Astrocyte of the hippocampus (primary cell): Measurements from ENCODE around the gene LAMB1.
"Not testable (repeated sequence)": the region's sequence is repeated elsewhere in the genome, so short reads cannot be mapped to it uniquely, and the experiment has no call there.

ENCODE experiments used
- DNase-seq: peaks from one replicate; pipeline ENCODE4 v3.0.0; 2011; ENCODE audit warnings: low read depth, low spot score

Gene LAMB1

DNA sequence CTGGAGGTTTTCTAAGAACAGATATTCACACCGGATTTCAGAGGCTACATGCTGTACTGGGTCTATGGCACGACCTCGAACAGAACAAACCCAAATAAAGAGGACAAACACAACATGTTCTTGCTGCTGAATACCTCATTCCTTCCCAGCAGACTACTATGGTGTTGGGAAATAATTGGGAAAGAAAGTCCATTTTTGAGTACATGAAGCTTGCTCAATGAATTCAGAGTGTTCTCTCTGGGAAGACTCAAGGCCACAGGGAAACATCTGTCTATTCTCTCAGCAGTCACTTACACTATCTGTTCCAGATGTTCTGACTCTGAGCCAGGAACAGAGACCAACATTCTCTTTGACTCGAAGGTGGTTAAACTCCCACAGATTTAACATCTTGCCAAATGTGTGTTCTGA, 30.9 kb downstream of the LAMB1 start:
- no peak for DNase-seq

DNA sequence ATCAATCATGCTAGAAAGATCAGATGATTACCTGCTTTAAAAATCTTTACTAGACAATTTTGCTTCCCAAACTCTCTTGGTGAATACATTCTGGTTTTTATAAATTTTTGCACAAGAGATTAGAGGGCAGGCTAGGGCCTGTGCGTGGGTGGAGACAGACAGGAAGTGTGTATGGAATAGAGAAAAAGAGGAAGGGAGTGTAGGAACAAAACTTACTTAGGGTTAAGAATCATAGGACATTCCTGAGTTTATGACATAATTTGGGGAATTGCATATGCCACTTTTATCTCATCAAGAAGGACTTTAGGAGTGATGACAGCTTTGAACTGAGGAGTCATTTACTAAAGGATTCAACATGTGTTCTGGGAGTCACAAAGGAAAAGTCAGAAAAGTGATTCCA, 31.3 kb downstream of the LAMB1 start:
- no peak for DNase-seq

DNA sequence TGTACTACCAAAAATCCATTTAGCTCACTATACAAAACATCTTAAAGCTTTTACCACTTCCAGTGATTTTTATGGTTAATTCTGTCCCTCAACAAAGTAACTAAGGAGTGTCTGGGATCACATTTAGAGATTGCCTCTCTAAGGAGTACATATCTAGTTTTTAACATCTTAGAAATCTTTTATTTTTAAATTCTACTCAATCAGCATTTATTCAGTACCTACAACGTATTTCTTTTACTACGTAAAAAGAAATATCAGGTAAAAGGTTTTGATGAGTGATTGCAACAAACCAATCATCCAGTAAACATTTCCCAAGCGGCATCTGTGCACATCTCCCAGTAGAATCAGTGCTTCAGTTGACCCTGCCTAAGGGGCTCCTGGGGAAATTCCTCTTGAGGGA, 31.9 kb downstream of the LAMB1 start:
- no peak for DNase-seq

DNA sequence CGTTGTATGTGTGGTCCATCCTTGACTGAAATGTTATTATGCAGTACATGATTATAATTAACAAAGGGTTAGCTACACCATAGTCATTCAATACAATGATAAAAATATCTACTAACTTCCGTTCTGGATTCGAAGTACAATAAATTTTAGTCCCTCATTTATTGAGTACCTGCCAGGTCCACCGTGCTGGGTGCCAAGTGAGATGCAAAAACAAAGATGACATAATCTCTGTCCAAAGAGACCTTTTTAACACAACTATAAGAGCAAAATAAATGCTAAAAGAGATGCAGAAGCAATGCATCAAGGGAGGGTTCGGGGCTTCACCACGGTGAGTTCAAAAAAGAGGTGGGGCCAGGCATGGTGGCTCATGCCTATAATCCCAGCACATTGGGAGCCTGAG, 33.1 kb downstream of the LAMB1 start:
- no peak for DNase-seq

GRCh38 chr7:107968449-107968848, 34.5 kb downstream of the LAMB1 start:
- DNase-seq = no peak

DNA sequence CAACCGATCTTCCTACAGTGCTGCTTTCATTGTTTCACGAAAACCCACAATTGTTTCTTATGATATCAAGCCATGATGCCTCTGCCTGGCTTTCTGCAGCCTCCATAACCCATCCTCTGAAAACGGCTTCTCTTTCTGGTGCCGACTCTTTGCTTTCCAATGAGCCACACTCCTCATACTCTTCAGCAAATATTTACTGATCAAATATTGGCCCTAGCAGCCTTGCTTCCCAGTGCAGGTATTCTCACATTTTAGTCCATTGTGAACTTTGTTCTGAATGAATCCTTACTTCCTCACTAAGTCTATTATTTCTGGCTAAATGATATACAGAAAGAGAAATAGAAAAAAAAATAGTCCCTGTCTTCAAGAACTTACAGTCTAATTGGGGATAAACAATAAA, 35.5 kb downstream of the LAMB1 start:
- no peak for DNase-seq

GRCh38 chr7:107966711-107967110, 36.2 kb downstream of the LAMB1 start:
- DNase-seq = peak; percentile 96

GRCh38 chr7:107964510-107964909, 38.5 kb downstream of the LAMB1 start:
- DNase-seq = no peak

DNA sequence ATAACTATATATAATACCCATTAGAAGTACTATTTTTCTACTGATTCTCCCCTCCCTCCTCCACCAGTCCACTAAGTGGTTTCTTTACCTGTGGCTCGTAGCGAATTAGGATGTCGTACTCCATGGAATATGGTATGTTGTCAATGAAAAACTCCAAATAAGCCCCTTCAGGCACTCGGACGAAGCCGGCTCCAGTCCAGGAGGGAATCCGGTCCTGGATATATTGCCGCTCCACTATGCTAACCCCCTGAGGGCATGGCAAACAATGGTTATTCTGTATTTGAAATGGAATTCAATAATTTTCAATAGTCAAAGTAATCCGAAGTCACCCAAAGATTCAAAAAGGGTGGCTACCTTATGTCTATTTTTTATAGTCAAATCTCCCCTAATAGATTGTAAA, 40.1 kb downstream of the LAMB1 start:
- no peak for DNase-seq

DNA sequence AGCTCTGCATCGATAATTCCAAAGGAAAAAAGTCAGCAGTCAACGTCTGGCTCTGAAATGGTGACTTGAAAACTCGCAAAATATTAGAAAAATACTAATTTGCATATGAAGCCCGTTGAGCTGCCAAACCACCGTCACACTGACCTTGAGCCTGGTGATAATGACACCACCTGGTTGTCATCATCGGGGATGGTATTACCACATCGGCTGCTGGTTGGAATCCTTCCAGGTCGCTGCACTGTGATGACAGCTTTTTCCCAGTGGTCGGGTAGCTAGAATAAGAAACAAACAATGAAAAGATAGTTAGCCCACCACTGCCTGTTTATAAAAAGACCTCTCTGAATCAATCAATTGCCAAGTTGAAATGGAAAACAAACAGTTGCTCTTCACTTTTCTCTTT, 41.6 kb downstream of the LAMB1 start:
- no peak for DNase-seq

DNA sequence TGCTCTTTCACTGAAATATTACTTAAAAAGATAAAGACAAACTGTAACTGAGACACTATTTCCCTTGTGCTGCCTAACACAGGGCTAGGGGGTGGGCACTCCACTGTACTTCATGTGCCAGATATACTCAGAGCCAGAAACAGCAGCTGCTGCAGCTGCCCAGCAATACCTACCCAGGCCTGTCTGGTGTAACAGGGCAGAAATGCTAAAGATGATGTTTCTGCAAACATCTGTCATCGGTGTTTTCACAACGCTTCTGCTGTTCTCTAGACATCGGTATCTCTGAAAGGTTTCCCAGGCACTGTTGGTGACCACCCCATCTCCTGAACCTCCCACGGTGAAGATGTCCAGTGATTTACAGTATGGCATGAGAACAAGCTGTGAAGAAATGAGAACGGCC, 42.7 kb downstream of the LAMB1 start:
- DNase-seq = no peak

GRCh38 chr7:107959527-107959898, 43.4 kb downstream of the LAMB1 start:
- DNase-seq = no peak

- DNase-seq = peak; percentile 70
Observed at GRCh38 chr7:107958764-107959526, 44.0 kb downstream of the LAMB1 start.

- DNase-seq = no peak
Observed at GRCh38 chr7:107957436-107957835, 45.5 kb downstream of the LAMB1 start.

GRCh38 chr7:107956950-107957349, 46.0 kb downstream of the LAMB1 start:
- DNase-seq = not testable (repeated sequence)

GRCh38 chr7:107955394-107955793, 47.6 kb downstream of the LAMB1 start:
- DNase-seq = no peak

DNA sequence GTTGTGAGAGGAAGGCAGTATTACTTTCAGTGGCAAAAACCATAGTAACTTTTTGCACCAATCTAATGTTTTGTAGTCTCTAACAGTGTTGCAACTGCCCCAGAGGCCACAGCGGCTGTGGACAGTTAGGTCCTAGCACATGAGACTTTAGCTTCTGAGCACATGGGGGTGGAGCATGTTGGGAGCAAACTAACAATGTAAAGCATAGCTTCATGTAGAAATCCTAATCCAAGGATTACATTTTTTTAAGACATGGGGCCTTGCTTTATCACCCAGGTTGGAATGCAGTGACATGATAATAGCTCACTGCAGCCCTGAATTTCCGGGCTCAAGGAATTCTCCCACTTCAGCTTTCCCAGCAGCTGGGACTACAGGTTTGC, 49.0 kb downstream of the LAMB1 start:
- DNase-seq = no peak

GRCh38 chr7:107953265-107953923, 49.6 kb downstream of the LAMB1 start:
- no peak for DNase-seq

GRCh38 chr7:107951896-107952295, 51.1 kb downstream of the LAMB1 start:
- no peak for DNase-seq

- DNase-seq = no peak
Observed at GRCh38 chr7:107951172-107951787, 51.7 kb downstream of the LAMB1 start.

GRCh38 chr7:107949443-107949935, 53.5 kb downstream of the LAMB1 start:
- DNase-seq = no peak

GRCh38 chr7:107948645-107949442, 54.1 kb downstream of the LAMB1 start:
- DNase-seq = peak; percentile 90
